ENCODE data around the gene RNF32. TPM values are rescaled to one million over a fixed set of nuclear protein-coding genes. Genes with fewer than 3 reads are reported as not detected.

The RNF32 gene
- total and polyA plus RNA-seq, 4 donors: 0.59 to 1.3 (median 0.72) TPM

DNA sequence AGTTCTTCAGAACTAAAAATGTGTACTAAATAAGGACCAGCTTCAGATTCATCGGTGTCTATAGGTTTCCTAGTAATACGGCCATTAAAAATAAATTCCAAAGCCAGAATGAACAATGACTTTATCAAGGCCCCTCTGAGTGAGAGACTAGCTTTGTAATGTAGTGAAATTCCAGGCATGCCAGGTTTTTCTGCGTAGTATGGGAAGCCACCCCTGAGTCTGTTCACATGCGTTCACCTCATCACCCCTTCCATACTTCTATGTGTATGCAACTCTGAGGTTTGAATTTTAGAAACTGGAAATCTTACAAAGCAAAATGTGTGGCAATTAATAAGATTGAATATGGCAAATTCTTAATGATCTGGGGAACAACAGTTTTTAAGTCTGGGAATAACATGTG, 24.5 kb downstream of the RNF32 start:
- no peaks in the 10 kb centered on the region for H3K27me3 ChIP-seq (ENCODE audit: control insufficient read depth in 4 of 4, insufficient read depth in 4 of 4, low read length in 3 of 4)
- no peak overlapping the region for H3K9ac ChIP-seq (ENCODE audit: low read depth in 1 of 2, low read length in 2 of 2)
- TF ChIP-seq, protein P1, sequence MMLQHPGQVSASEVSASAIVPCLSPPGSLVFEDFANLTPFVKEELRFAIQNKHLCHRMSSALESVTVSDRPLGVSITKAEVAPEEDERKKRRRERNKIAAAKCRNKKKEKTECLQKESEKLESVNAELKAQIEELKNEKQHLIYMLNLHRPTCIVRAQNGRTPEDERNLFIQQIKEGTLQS (IDR thresholded peaks at IDR 0.05): no peak
- TF ChIP-seq GABPA (IDR thresholded peaks at IDR 0.05 in 1 of 2, conservative IDR thresholded peaks at IDR 0.05 in 1 of 2): no peak
- no peak overlapping the region for H3K4me3 ChIP-seq (ENCODE audit: low read depth in 1 of 3, low read length in 3 of 3)
- 97% methylated on average over 4 of the region's 4 CpGs for WGBS
- H3K36me3 ChIP-seq (ENCODE audit: control insufficient read depth in 4 of 4, insufficient read depth in 3 of 4, low read depth in 1 of 4, low read length in 3 of 4): peaks cover 0 to 4% (median 0%) of the 10 kb centered on the region in 4 donors
- peaks cover 0 to 3% (median 0%) of the 10 kb centered on the region in 4 donors for H3K4me1 ChIP-seq (ENCODE audit: control insufficient read depth in 4 of 4, insufficient read depth in 4 of 4, low read length in 3 of 4)
- H3K27ac ChIP-seq (ENCODE audit: low read depth in 1 of 2, low read length in 2 of 2): no peak overlapping the region
- no peak for DNase-seq (ENCODE audit: low spot score)
- no peaks in the 10 kb centered on the region for H3K9me3 ChIP-seq (ENCODE audit: control insufficient read depth in 4 of 4, low read length in 3 of 4)

DNA sequence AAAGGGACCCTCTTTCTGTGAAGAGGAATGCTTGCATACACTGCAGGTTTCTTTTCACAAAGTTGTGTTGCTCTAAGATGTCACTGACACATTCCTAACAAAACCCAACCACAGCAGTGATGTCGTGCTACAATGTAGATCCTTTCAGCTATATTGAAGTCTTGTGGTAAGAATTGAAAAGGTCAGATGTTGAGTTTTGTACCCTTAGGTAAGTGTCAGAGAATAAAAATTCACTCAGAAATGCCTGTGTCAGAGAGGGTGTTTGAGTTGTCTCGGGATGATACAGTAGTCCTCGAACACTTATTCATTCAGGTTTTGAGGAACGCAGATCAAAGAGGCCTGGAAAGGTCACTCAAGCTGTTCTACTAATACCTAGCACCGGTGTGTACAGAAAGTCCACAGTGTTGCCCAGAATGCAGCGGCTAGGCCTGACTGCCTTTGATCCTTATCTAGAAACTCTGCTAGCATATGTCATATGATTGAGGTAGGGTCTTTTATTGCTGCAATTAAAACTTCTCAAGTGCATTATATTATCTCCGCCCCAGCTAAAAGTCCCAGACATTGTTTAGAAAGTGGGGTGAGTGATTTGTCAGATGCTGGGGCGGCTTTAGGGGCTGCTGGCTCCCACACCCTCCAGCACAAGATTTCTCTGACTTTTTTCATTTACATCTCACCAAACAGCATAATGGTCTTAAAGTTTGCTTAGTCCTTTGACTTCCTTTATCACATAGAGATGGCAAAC, 26.0 kb downstream of the RNF32 start:
- H3K27me3 ChIP-seq (ENCODE audit: control insufficient read depth in 4 of 4, insufficient read depth in 4 of 4, low read length in 3 of 4): no peaks in the 10 kb centered on the region
- peaks cover 0 to 4% (median 1%) of the 10 kb centered on the region in 4 donors for H3K36me3 ChIP-seq (ENCODE audit: control insufficient read depth in 4 of 4, insufficient read depth in 3 of 4, low read depth in 1 of 4, low read length in 3 of 4)
- DNase-seq (ENCODE audit: low spot score): no peak
- H3K9ac ChIP-seq (ENCODE audit: low read depth in 1 of 2, low read length in 2 of 2): no peak overlapping the region
- no peaks in the 10 kb centered on the region for H3K9me3 ChIP-seq (ENCODE audit: control insufficient read depth in 4 of 4, low read length in 3 of 4)
- H3K27ac ChIP-seq (ENCODE audit: low read depth in 1 of 2, low read length in 2 of 2): no peak overlapping the region
- 78% methylated on average over 8 of the region's 8 CpGs for WGBS
- H3K4me1 ChIP-seq (ENCODE audit: control insufficient read depth in 4 of 4, insufficient read depth in 4 of 4, low read length in 3 of 4): peaks cover 0 to 3% (median 0%) of the 10 kb centered on the region in 4 donors
- no peak overlapping the region for H3K4me3 ChIP-seq (ENCODE audit: low read depth in 1 of 3, low read length in 3 of 3)
- TF ChIP-seq, protein P2, sequence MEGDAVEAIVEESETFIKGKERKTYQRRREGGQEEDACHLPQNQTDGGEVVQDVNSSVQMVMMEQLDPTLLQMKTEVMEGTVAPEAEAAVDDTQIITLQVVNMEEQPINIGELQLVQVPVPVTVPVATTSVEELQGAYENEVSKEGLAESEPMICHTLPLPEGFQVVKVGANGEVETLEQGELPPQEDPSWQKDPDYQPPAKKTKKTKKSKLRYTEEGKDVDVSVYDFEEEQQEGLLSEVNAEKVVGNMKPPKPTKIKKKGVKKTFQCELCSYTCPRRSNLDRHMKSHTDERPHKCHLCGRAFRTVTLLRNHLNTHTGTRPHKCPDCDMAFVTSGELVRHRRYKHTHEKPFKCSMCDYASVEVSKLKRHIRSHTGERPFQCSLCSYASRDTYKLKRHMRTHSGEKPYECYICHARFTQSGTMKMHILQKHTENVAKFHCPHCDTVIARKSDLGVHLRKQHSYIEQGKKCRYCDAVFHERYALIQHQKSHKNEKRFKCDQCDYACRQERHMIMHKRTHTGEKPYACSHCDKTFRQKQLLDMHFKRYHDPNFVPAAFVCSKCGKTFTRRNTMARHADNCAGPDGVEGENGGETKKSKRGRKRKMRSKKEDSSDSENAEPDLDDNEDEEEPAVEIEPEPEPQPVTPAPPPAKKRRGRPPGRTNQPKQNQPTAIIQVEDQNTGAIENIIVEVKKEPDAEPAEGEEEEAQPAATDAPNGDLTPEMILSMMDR (IDR thresholded peaks at IDR 0.05; ENCODE audit: low read depth, low read length, missing input control): no peak
- TF ChIP-seq, protein P3, sequence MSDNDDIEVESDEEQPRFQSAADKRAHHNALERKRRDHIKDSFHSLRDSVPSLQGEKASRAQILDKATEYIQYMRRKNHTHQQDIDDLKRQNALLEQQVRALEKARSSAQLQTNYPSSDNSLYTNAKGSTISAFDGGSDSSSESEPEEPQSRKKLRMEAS (IDR thresholded peaks at IDR 0.05): no peak
- no peak for TF ChIP-seq NR2F2 (IDR thresholded peaks at IDR 0.05)
- TF ChIP-seq, protein P4, sequence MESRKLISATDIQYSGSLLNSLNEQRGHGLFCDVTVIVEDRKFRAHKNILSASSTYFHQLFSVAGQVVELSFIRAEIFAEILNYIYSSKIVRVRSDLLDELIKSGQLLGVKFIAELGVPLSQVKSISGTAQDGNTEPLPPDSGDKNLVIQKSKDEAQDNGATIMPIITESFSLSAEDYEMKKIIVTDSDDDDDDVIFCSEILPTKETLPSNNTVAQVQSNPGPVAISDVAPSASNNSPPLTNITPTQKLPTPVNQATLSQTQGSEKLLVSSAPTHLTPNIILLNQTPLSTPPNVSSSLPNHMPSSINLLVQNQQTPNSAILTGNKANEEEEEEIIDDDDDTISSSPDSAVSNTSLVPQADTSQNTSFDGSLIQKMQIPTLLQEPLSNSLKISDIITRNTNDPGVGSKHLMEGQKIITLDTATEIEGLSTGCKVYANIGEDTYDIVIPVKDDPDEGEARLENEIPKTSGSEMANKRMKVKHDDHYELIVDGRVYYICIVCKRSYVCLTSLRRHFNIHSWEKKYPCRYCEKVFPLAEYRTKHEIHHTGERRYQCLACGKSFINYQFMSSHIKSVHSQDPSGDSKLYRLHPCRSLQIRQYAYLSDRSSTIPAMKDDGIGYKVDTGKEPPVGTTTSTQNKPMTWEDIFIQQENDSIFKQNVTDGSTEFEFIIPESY (IDR thresholded peaks at IDR 0.05): no peak
- TF ChIP-seq FOXA2 (IDR thresholded peaks at IDR 0.05): no peak
- no peak for TF ChIP-seq TAF1 (conservative IDR thresholded peaks at IDR 0.05)
- TF ChIP-seq, protein P5, sequence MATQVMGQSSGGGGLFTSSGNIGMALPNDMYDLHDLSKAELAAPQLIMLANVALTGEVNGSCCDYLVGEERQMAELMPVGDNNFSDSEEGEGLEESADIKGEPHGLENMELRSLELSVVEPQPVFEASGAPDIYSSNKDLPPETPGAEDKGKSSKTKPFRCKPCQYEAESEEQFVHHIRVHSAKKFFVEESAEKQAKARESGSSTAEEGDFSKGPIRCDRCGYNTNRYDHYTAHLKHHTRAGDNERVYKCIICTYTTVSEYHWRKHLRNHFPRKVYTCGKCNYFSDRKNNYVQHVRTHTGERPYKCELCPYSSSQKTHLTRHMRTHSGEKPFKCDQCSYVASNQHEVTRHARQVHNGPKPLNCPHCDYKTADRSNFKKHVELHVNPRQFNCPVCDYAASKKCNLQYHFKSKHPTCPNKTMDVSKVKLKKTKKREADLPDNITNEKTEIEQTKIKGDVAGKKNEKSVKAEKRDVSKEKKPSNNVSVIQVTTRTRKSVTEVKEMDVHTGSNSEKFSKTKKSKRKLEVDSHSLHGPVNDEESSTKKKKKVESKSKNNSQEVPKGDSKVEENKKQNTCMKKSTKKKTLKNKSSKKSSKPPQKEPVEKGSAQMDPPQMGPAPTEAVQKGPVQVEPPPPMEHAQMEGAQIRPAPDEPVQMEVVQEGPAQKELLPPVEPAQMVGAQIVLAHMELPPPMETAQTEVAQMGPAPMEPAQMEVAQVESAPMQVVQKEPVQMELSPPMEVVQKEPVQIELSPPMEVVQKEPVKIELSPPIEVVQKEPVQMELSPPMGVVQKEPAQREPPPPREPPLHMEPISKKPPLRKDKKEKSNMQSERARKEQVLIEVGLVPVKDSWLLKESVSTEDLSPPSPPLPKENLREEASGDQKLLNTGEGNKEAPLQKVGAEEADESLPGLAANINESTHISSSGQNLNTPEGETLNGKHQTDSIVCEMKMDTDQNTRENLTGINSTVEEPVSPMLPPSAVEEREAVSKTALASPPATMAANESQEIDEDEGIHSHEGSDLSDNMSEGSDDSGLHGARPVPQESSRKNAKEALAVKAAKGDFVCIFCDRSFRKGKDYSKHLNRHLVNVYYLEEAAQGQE (IDR thresholded peaks at IDR 0.05): no peak
- no peak for TF ChIP-seq HNF4A (conservative IDR thresholded peaks at IDR 0.05)
- no peak for TF ChIP-seq EGR1 (IDR thresholded peaks at IDR 0.05; ENCODE audit: low read depth in 2 of 2)
- no peak for TF ChIP-seq FOXA1 (IDR thresholded peaks at IDR 0.05)
- no peak for TF ChIP-seq RAD21 (IDR thresholded peaks at IDR 0.05)
- TF ChIP-seq SP1 (IDR thresholded peaks at IDR 0.05): no peak
- TF ChIP-seq YY1 (IDR thresholded peaks at IDR 0.05): no peak
- TF ChIP-seq RXRA (IDR thresholded peaks at IDR 0.05): no peak
- TF ChIP-seq, protein P1 (IDR thresholded peaks at IDR 0.05): no peak
- no peak for TF ChIP-seq GABPA (IDR thresholded peaks at IDR 0.05 in 1 of 2, conservative IDR thresholded peaks at IDR 0.05 in 1 of 2)
- no peak for TF ChIP-seq JUND (IDR thresholded peaks at IDR 0.05)
- no peak for TF ChIP-seq HNF4G (IDR thresholded peaks at IDR 0.05)
